ENCODE data around the gene DDX53.

GRCh38 chrX:22958250-22958649 is 41.5 kb upstream of the DDX53 start:
- TF ChIP-seq CTCF (IDR thresholded peaks at IDR 0.05; ENCODE audit: borderline replicate concordance, extremely low read depth, low read length, poor library complexity, severe bottlenecking) (no peak), EZH2 (IDR thresholded peaks at IDR 0.05; ENCODE audit: borderline replicate concordance, low read depth, low read length, severe bottlenecking) (no peak)
